Erythroblast (primary cell): ENCODE results near the gene SAMD4A.
A peak's percentile ranks its signal among the peaks of the same experiment; 100 is the strongest.
"Not testable (repeated sequence)": the region's sequence is repeated elsewhere in the genome, so short reads cannot be mapped to it uniquely, and the experiment has no call there.

ENCODE experiments used
- DNase-seq, 2 experiments: peaks; one replicate each; lab custom pipeline; 2025; lab: John Stamatoyannopoulos, UW
- GATA1 ChIP-seq: IDR thresholded peaks from 2 replicates; pipeline ENCODE4 v1.6.1; 2011; ENCODE audit warnings: low read depth, mild to moderate bottlenecking, control low read depth, low read length, moderate library complexity
- POLR2A ChIP-seq: IDR thresholded peaks from 2 replicates; pipeline ENCODE4 v1.6.1; 2011; ENCODE audit warnings: mild to moderate bottlenecking, low read length

The SAMD4A gene

GRCh38 chr14:54798465-54799124 lies 231.7 kb downstream of the SAMD4A start:
- TF ChIP-seq GATA1 (no peak), POLR2A (no peak)
- no peak for DNase-seq

DNA sequence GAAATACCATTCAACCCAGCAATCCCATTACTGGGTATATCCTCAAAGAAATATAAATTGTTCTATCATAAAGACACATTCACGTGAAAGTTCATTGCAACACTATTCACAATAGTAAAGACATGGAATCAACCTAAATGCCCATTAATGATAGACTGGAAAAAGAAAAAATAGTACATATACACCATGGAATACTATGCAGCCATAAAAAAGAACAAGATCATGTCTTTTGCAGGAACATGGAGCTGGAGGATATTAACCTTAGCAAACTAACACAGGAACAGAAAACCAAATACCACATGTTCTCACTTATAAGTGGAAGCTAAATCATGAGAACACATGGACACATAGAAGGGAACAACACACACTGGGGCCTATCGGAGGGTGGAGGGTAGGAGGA lies 234.6 kb downstream of the SAMD4A start:
- not testable (repeated sequence) for DNase-seq

DNA sequence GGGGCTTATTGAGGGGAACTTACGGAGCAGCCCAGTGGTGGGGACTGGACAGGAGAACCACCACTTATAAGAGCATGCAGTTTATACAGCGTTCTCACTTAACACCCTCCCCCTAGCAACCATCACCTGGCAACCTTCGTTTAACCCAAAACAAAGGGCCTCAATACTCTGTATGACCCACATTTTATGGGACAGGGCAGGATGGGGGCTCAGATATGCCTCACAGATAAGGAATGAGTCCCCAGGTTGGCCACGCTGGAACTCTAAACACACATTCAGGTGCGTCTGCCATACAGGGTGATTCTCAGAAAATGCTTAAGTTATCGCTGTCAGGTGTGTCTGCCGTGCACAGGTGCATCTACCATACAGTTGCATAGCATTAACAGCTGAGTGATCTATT lies 236.5 kb downstream of the SAMD4A start:
- DNase-seq = no peak
- TF ChIP-seq GATA1 (no peak), POLR2A (no peak)

GRCh38 chr14:54803926-54804537 lies 237.1 kb downstream of the SAMD4A start:
- TF ChIP-seq POLR2A (no peak), GATA1 (no peak)
- DNase-seq = no peak

DNA sequence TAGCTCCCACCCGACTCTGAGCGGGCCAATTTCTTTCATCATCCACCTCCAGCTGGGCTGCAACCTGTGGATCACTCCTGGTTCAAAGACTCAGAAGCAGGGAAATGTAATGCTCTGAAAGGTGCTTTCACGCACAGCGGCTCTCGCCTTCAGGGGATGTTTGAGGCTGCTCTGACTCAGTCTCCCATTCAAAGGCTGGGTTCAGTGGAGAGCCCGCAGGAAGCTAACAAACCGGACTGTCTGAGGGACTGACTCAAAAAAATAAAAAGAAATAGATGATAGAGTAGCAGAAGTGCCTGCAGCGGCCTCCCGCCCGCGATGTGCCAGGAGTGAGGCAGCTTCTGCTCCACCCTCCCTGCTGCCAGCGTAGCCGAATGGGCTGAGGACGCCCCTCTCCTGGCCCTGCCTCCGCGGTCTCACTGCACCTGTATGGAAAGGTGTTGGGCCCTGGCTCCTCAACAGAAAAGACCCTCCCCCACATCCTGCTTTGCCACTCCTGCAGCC lies 237.7 kb downstream of the SAMD4A start:
- TF ChIP-seq GATA1 (no peak), POLR2A (no peak)
- DNase-seq = no peak

DNA sequence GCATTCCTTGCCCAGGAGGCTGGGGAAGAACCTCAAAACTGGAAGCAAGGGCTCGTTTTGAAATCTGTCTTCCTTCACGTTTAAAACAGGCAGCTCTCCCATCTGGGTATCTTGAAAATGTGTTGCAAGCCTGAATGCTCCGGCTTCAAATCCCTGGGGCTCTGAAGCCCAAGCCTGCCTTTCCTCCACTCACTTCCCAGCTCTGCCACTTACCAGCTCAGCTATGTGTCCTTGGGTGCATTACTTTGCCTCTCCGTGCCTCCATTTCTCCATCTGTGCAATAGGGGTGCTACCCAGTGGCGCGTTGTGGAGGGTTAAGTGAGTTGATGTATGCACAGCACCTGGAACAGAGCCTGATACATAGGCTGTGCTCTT lies 238.1 kb downstream of the SAMD4A start:
- TF ChIP-seq POLR2A = no peak
- TF ChIP-seq GATA1 = no peak

DNA sequence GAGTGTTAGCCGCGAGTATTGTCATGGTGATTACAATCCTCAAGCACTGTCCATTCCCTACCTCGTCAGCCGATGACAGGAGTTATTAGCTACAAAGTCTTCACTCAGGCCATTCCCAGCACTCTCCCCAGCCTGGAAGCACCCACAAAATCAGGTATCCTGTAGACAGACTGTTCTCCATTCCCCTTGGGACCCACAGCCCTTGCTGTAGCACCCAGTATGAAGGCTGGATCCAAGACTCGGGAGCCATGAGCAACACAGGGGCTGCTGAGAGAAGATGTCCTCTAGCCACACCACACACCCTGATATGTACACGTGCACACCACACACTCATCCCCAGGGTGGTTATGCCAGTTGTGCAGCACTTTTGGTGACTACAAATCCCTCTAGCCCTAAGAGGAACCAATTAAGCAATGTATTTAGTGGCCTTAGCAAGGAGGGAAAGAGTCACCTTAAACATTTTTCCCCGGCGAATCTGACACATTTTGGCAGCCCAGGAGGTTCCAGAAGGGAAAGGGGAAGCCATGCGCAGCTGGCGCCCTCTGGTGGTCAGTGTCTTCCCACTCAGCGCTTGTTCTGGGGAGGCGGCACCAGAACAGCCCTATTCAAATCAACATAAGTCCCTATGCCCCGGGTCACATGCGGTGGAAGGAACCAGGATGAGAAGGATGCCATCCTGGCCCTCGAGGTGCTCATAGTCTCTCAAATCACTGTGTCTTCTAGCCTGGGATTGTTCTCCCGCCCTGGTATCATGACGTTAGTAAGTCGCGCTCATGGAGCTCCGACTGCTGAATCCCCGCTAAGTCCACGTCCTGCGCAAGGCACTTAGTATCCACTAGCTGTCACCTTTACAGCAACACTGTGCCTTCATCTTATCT lies 238.8 kb downstream of the SAMD4A start:
- DNase-seq = peak; percentile 64 to 79
- no peak for TF ChIP-seq POLR2A
- TF ChIP-seq GATA1 = no peak

More for the DNA sequence above, 238.1 kb downstream of the SAMD4A start:
- DNase-seq = no peak

DNA sequence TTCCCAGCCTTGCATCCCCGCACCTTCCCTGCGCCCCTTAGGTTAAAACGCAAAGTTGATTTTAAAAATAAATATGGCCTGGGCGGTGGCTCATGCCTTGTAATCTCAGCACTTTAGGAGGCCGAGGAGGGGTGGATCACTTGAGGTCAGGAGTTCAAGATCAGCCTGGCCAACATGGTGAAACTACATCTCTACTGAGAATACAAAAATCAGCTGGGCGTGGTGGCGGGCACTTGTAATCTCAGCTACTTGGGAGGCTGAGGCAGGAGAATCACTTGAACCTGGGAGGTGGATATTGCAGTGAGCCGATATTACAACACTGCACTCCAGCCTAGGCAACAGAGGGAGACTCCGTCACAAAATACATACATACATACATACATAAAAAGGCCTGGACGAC lies 239.7 kb downstream of the SAMD4A start:
- TF ChIP-seq GATA1 = no peak
- no peak for TF ChIP-seq POLR2A

DNA sequence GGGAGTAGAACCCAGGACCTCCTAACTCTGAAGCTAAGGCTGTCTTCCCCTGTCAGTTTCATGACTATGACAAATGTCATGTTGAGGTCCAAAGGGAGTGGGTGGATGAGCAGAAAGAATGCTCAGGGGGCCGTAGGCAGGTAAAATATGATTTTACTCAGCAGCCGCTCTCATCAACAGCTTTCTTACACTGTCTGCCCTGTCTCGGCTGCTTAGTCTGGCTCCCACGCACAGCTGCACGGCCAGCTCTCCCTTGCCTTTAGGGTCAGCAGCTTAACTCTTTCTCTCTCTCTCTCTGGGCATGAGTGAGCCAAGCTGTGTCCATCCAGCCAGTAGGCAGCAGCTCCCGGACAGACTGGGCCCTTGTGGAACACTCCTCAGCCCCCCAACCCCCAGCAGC lies 240.5 kb downstream of the SAMD4A start:
- no peak for TF ChIP-seq GATA1
- no peak for TF ChIP-seq POLR2A
- DNase-seq = no peak

More for the DNA sequence above, 239.7 kb downstream of the SAMD4A start:
- no peak for DNase-seq

GRCh38 chr14:54807881-54808280 lies 241.0 kb downstream of the SAMD4A start:
- no peak for DNase-seq
- TF ChIP-seq GATA1 (no peak), POLR2A (no peak)

GRCh38 chr14:54808326-54809161 lies 241.6 kb downstream of the SAMD4A start:
- DNase-seq = no peak
- no peak for TF ChIP-seq POLR2A
- TF ChIP-seq GATA1 = no peak

GRCh38 chr14:54809767-54810166 lies 242.8 kb downstream of the SAMD4A start:
- no peak for DNase-seq
- TF ChIP-seq POLR2A (no peak), GATA1 (no peak)

GRCh38 chr14:54812617-54813016 lies 245.7 kb downstream of the SAMD4A start:
- TF ChIP-seq POLR2A (no peak), GATA1 (no peak)
- DNase-seq = no peak
